GM19438 (cell line): ENCODE measurements around the gene CEP112.

Source experiments
- ATAC-seq: cut with Tn5 transposase; IDR thresholded peaks from one replicate; pipeline ENCODE4 v1.9.1; 2021; ENCODE audit warnings: low read depth; ENCODE audit not compliant: unreplicated experiment

Gene CEP112

GRCh38 chr17:65998675-65999074, 193.3 kb downstream of the CEP112 start:
- no peak for ATAC-seq

GRCh38 chr17:65994679-65995078, 197.3 kb downstream of the CEP112 start:
- ATAC-seq = no peak

GRCh38 chr17:65994114-65994513, 197.8 kb downstream of the CEP112 start:
- no peak for ATAC-seq

- ATAC-seq = no peak
Observed at GRCh38 chr17:65990593-65990992, 201.3 kb downstream of the CEP112 start.

GRCh38 chr17:65988451-65988850, 203.5 kb downstream of the CEP112 start:
- ATAC-seq = no peak

GRCh38 chr17:65987988-65988387, 203.9 kb downstream of the CEP112 start:
- ATAC-seq = no peak

- no peak for ATAC-seq
Observed at GRCh38 chr17:65985571-65985970, 206.4 kb downstream of the CEP112 start.

- ATAC-seq = no peak
Observed at GRCh38 chr17:65984299-65984698, 207.6 kb downstream of the CEP112 start.

- no peak for ATAC-seq
Observed at GRCh38 chr17:65978871-65979270, 213.1 kb downstream of the CEP112 start.

- no peak for ATAC-seq
Observed at GRCh38 chr17:65977041-65977440, 214.9 kb downstream of the CEP112 start.

GRCh38 chr17:65975878-65976277, 216.1 kb downstream of the CEP112 start:
- ATAC-seq = no peak

GRCh38 chr17:65973237-65973636, 218.7 kb downstream of the CEP112 start:
- ATAC-seq = no peak

GRCh38 chr17:65967372-65967771, 224.6 kb downstream of the CEP112 start:
- no peak for ATAC-seq

- no peak for ATAC-seq
Observed at GRCh38 chr17:65966072-65966695, 225.7 kb downstream of the CEP112 start.

GRCh38 chr17:65963179-65963578, 228.8 kb downstream of the CEP112 start:
- no peak for ATAC-seq

- no peak for ATAC-seq
Observed at GRCh38 chr17:65959630-65960029, 232.3 kb downstream of the CEP112 start.

- ATAC-seq = no peak
Observed at GRCh38 chr17:65956814-65957213, 235.1 kb downstream of the CEP112 start.

GRCh38 chr17:65954148-65954449, 237.8 kb downstream of the CEP112 start:
- ATAC-seq = no peak

GRCh38 chr17:65953316-65954147, 238.4 kb downstream of the CEP112 start:
- ATAC-seq = no peak

- ATAC-seq = no peak
Observed at GRCh38 chr17:65952586-65952985, 239.3 kb downstream of the CEP112 start.

GRCh38 chr17:65952015-65952414, 239.9 kb downstream of the CEP112 start:
- ATAC-seq = no peak

- ATAC-seq = no peak
Observed at GRCh38 chr17:65947831-65948230, 244.1 kb downstream of the CEP112 start.
